Ovary (tissue), 3 donors: ENCODE results near the gene SPAG5.

Experiments used
- EP300 ChIP-seq: sonication (generic); formaldehyde crosslinking; IDR thresholded peaks from one replicate; pipeline ENCODE4 v1.6.1; 2017; ENCODE audit warnings: antibody characterized with exemption
- POLR2A ChIP-seq: fragments of 450-650 bp; IDR thresholded peaks from one replicate; pipeline ENCODE4 v1.6.1; 2017; ENCODE audit warnings: antibody characterized with exemption, mild to moderate bottlenecking, moderate library complexity
- TF ChIP-seq, protein P1 (sequence below), 3 donors: fragments of 450-650 bp in 2 of 3; fragments of 200-600 bp in 1 of 3; IDR thresholded peaks; one replicate each; pipeline versions ENCODE4 v1.5.1 to v1.8.0; 2016 to 2022; ENCODE audit warnings: antibody characterized with exemption in 3 of 3, mild to moderate bottlenecking in 1 of 3
- donor health status: DM: no; HTN: no; CAD: no.

DNA sequence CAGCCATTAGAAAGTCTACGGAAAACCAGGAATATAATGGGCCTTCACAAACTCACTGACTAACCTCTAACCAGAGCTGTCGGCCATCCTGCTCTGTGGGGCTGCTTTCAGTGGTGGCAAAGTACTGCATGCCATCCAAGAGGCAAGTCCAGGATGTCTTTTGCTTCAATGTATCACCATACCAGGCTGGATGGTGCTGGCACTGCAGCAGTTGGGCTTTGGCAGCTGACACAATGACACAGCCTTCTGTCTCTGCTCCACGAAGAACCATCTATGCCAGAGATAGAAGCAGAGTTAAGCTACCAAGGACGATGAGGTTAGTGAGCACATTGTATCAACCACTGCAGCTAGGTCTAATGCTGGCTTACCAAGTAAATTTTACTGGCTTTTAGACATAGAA lies 24.9 kb upstream of the SPAG5 start:
- TF ChIP-seq, protein P1, sequence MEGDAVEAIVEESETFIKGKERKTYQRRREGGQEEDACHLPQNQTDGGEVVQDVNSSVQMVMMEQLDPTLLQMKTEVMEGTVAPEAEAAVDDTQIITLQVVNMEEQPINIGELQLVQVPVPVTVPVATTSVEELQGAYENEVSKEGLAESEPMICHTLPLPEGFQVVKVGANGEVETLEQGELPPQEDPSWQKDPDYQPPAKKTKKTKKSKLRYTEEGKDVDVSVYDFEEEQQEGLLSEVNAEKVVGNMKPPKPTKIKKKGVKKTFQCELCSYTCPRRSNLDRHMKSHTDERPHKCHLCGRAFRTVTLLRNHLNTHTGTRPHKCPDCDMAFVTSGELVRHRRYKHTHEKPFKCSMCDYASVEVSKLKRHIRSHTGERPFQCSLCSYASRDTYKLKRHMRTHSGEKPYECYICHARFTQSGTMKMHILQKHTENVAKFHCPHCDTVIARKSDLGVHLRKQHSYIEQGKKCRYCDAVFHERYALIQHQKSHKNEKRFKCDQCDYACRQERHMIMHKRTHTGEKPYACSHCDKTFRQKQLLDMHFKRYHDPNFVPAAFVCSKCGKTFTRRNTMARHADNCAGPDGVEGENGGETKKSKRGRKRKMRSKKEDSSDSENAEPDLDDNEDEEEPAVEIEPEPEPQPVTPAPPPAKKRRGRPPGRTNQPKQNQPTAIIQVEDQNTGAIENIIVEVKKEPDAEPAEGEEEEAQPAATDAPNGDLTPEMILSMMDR (IDR thresholded peaks at IDR 0.05), result no peak
- no peak for TF ChIP-seq POLR2A
- TF ChIP-seq EP300, result no peak
